ENCODE data around the gene MLPH. TPM values are rescaled to one million over a fixed set of nuclear protein-coding genes. Genes with fewer than 3 reads are reported as not detected.

MLPH gene
- polyA plus RNA-seq, 1 donor: 31.8 TPM

DNA sequence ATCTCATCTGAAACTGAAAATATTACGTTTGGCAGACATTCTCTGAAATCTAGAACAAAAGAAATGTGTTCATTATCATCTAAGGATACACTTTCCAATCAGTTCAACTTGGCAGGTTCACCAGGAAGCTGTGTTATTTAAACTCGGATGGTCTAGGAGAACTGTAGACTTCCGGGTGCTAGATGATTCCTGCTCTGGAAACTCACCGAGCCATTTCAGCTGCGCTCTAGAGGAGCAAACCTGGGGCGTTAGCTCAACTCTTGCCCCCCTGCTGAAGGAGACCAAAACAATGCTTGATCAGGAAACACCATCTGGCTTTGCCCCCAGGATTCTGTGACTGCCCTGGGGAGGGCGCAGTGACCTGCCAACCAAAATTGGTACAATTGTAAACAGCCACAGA, 22.9 kb downstream of the MLPH start:
- no peak for DNase-seq
- Histone ChIP-seq H3K4me1 (ENCODE audit: control insufficient read depth, insufficient read depth, low read length) (peaks cover 11% of the 10 kb centered on the region), H3K36me3 (ENCODE audit: control insufficient read depth, insufficient read depth, low read length) (no peaks in the 10 kb centered on the region), H3K9me3 (ENCODE audit: control insufficient read depth, low read depth, low read length) (no peaks in the 10 kb centered on the region), H3K4me3 (ENCODE audit: low read length) (no peak overlapping the region), H3K27me3 (ENCODE audit: control insufficient read depth, insufficient read depth, low read length) (no peaks in the 10 kb centered on the region), H3K27ac (ENCODE audit: low read length) (no peak overlapping the region)
- no CpG with 5 or more reads among the region's 7 CpGs for WGBS (ENCODE audit: insufficient coverage, low lambda C conversion rate)

- H3K9me3 ChIP-seq (ENCODE audit: control insufficient read depth, low read depth, low read length): no peaks in the 10 kb centered on the region
- no peaks in the 10 kb centered on the region for H3K27me3 ChIP-seq (ENCODE audit: control insufficient read depth, insufficient read depth, low read length)
- WGBS (ENCODE audit: insufficient coverage, low lambda C conversion rate): no CpG with 5 or more reads among the region's 21 CpGs
- no peaks in the 10 kb centered on the region for H3K36me3 ChIP-seq (ENCODE audit: control insufficient read depth, insufficient read depth, low read length)
- H3K27ac ChIP-seq (ENCODE audit: low read length): no peak overlapping the region
- no peak for DNase-seq
- peaks cover 11% of the 10 kb centered on the region for H3K4me1 ChIP-seq (ENCODE audit: control insufficient read depth, insufficient read depth, low read length)
- H3K4me3 ChIP-seq (ENCODE audit: low read length): no peak overlapping the region
Measured at GRCh38 chr2:237510502-237511217, 23.6 kb downstream of the MLPH start.

DNA sequence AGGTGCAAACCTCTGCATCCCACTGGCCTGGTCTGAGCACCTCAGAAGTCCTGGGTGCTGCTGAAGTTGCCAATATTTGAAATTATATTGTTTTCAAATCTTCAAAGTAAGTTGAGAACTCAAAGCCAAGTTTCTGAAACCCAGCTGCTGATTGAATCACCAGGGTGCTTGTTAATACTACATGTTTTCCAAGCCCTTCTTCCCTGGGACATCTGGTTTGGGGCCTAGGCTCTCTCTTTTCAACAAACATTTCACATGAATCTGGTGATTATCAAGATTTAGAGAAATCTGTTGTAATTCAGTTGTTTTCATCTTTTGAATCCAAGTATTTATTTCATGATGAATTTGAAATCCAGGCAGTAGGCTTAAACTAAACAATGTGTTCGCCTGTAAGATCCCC, 24.4 kb downstream of the MLPH start:
- peaks cover 11% of the 10 kb centered on the region for H3K4me1 ChIP-seq (ENCODE audit: control insufficient read depth, insufficient read depth, low read length)
- WGBS (ENCODE audit: insufficient coverage, low lambda C conversion rate): no CpG with 5 or more reads among the region's 1 CpG
- no peak for DNase-seq
- H3K4me3 ChIP-seq (ENCODE audit: low read length): no peak overlapping the region
- no peaks in the 10 kb centered on the region for H3K36me3 ChIP-seq (ENCODE audit: control insufficient read depth, insufficient read depth, low read length)
- H3K27me3 ChIP-seq (ENCODE audit: control insufficient read depth, insufficient read depth, low read length): no peaks in the 10 kb centered on the region
- H3K9me3 ChIP-seq (ENCODE audit: control insufficient read depth, low read depth, low read length): no peaks in the 10 kb centered on the region
- H3K27ac ChIP-seq (ENCODE audit: low read length): no peak overlapping the region

DNA sequence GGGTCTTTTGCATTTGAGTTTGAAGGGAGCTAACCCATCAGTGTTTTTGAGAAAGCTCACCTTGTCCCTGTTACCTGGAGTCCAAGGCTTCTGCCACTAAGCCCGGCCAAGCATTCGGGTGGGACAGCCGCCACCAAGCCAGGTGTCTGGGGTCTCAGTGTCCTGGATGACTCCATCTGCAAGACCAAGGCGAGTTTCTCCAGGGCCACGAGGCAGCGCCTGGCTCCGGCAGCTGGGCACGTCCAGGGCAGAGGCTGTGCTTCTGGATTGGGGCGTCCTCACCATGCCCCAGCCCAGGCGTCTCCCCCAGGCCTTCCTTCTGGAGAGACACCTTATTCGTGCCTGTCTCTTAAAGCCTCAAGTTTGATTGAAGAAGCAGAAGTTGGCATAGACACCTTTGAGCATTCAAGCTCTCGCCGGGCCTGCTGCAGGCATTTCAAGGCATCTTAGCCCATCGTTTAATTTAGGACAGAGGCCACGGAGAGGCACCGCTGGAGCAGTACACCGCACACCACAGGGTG, 24.9 kb downstream of the MLPH start:
- no peak for DNase-seq
- H3K4me3 ChIP-seq (ENCODE audit: low read length): no peak overlapping the region
- no peak overlapping the region for H3K27ac ChIP-seq (ENCODE audit: low read length)
- WGBS (ENCODE audit: insufficient coverage, low lambda C conversion rate): no CpG with 5 or more reads among the region's 17 CpGs
- peaks cover 10% of the 10 kb centered on the region for H3K4me1 ChIP-seq (ENCODE audit: control insufficient read depth, insufficient read depth, low read length)
- no peaks in the 10 kb centered on the region for H3K9me3 ChIP-seq (ENCODE audit: control insufficient read depth, low read depth, low read length)
- H3K27me3 ChIP-seq (ENCODE audit: control insufficient read depth, insufficient read depth, low read length): no peaks in the 10 kb centered on the region
- no peaks in the 10 kb centered on the region for H3K36me3 ChIP-seq (ENCODE audit: control insufficient read depth, insufficient read depth, low read length)

DNA sequence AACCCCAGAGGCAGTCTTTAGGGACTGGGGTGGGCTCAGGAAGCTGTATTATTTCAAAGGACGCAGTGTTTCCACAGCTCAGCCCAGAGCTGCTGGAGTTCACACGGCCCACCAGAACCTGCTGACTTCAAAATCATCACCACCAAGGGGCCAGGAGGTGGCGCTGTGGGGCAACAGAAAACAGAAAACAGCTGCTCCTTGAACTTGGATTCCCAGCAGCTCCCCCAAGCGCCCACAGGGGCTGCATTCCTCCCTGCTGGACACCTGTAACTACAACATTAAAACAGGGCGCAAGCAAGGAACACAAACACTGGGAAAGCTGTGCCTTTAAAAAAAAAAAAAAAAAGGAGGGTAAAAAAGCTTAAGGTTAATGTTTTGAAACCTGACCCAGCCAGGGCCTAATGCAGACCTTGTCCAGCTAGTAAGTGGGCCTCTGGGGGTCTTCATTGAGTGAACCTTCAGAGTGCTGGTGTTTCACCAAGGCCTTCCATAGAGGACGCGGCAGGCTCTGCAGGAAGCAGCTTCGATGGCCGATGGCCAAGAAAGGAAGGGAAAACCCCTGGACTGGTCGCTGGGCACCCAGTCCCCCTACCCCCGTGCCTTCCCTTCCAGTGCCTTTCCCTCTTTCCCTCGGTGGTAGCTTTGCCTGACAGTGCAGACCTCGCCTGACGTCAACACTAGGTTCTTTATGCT, 25.9 kb downstream of the MLPH start:
- peaks cover 6% of the 10 kb centered on the region for H3K9me3 ChIP-seq (ENCODE audit: control insufficient read depth, low read depth, low read length)
- H3K4me3 ChIP-seq (ENCODE audit: low read length): no peak overlapping the region
- no peaks in the 10 kb centered on the region for H3K27me3 ChIP-seq (ENCODE audit: control insufficient read depth, insufficient read depth, low read length)
- no peaks in the 10 kb centered on the region for H3K36me3 ChIP-seq (ENCODE audit: control insufficient read depth, insufficient read depth, low read length)
- 89% methylated on average over 3 of the region's 14 CpGs for WGBS (ENCODE audit: insufficient coverage, low lambda C conversion rate)
- peak; percentile 84 to 86 for DNase-seq
- no peak overlapping the region for H3K27ac ChIP-seq (ENCODE audit: low read length)
- H3K4me1 ChIP-seq (ENCODE audit: control insufficient read depth, insufficient read depth, low read length): peaks cover under 1% of the 10 kb centered on the region

GRCh38 chr2:237513693-237514092, 26.6 kb downstream of the MLPH start:
- peaks cover 7% of the 10 kb centered on the region for H3K9me3 ChIP-seq (ENCODE audit: control insufficient read depth, low read depth, low read length)
- no peaks in the 10 kb centered on the region for H3K4me1 ChIP-seq (ENCODE audit: control insufficient read depth, insufficient read depth, low read length)
- no peak for DNase-seq
- no peak overlapping the region for H3K27ac ChIP-seq (ENCODE audit: low read length)
- WGBS (ENCODE audit: insufficient coverage, low lambda C conversion rate): no CpG with 5 or more reads among the region's 9 CpGs
- H3K27me3 ChIP-seq (ENCODE audit: control insufficient read depth, insufficient read depth, low read length): peaks cover under 1% of the 10 kb centered on the region
- no peaks in the 10 kb centered on the region for H3K36me3 ChIP-seq (ENCODE audit: control insufficient read depth, insufficient read depth, low read length)
- H3K4me3 ChIP-seq (ENCODE audit: low read length): no peak overlapping the region

DNA sequence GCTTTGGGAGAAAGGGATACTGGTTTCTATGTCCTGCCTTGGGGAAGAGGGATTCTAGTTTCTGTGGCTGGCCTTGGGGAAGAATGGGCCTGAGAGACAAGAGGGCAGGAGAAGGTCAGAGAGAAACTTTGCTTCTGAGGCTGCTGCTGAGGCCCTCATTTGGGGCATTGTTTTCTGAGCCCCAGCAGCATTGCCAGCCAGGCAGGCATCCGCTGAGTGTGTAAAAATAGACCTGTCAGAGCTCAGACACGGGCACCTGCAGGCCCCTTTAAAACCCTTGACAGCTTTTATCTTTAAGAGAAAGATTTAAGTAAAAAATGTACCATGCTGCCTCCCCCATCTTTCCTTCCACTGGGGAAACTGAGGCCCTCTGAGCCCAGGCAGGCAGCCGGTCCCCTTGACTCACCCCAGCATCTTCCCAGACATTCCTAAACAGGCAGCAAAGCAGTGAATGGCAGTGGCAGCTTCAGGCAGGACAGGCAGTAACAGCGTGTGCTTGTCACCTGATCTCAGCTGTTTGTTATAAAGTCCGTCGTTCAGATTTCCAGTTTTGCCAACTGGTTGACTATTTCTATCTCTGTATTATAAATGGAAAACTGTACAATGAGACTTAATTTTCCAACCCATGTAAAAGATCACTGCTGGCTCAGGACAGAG, 27.6 kb downstream of the MLPH start:
- H3K4me3 ChIP-seq (ENCODE audit: low read length): no peak overlapping the region
- no peaks in the 10 kb centered on the region for H3K36me3 ChIP-seq (ENCODE audit: control insufficient read depth, insufficient read depth, low read length)
- peaks cover 4% of the 10 kb centered on the region for H3K4me1 ChIP-seq (ENCODE audit: control insufficient read depth, insufficient read depth, low read length)
- H3K9me3 ChIP-seq (ENCODE audit: control insufficient read depth, low read depth, low read length): peaks cover 7% of the 10 kb centered on the region
- H3K27me3 ChIP-seq (ENCODE audit: control insufficient read depth, insufficient read depth, low read length): peaks cover 2% of the 10 kb centered on the region
- peak; percentile 27 to 41 for DNase-seq
- no CpG with 5 or more reads among the region's 6 CpGs for WGBS (ENCODE audit: insufficient coverage, low lambda C conversion rate)
- H3K27ac ChIP-seq (ENCODE audit: low read length): no peak overlapping the region

- Histone ChIP-seq H3K27me3 (ENCODE audit: control insufficient read depth, insufficient read depth, low read length) (peaks cover 2% of the 10 kb centered on the region), H3K9me3 (ENCODE audit: control insufficient read depth, low read depth, low read length) (peaks cover 7% of the 10 kb centered on the region), H3K36me3 (ENCODE audit: control insufficient read depth, insufficient read depth, low read length) (no peaks in the 10 kb centered on the region), H3K4me3 (ENCODE audit: low read length) (no peak overlapping the region), H3K4me1 (ENCODE audit: control insufficient read depth, insufficient read depth, low read length) (peaks cover 9% of the 10 kb centered on the region), H3K27ac (ENCODE audit: low read length) (no peak overlapping the region)
- DNase-seq: no peak
- no CpG with 5 or more reads among the region's 16 CpGs for WGBS (ENCODE audit: insufficient coverage, low lambda C conversion rate)
Measured at GRCh38 chr2:237515166-237515565, 28.1 kb downstream of the MLPH start.

DNA sequence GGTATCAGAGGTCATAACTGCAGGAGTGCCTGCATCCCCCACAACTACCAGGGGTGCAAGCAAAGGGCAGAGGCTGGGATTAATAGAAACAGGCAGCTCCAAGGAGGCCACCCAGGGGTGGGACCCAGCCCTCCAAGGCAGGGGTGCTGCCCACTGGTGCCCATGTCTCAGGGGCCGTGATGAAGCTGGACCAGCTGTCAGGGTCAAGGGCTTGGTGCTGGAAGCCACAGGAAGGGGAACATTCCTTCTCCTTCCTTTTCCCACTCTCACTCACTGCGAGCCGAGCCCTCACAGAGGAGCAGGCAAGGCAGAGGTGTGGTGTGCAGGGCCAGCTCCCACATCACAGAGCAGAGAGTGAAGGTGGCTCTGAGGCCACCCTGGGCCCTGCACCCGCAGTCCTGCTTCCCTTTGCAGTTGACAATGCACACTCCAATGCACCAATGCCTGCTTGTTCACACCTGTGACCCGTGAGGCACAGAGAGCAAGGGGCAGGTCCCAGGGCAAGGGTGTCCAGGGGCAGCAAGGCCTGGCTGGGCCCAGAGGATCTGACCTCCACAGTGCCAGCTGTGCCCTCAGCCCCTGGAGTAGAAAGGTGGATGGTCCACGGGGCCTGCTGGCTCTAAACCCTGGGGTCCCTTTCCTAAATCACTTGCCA, 28.7 kb downstream of the MLPH start:
- WGBS (ENCODE audit: insufficient coverage, low lambda C conversion rate): no CpG with 5 or more reads among the region's 6 CpGs
- no peak for DNase-seq
- Histone ChIP-seq H3K9me3 (ENCODE audit: control insufficient read depth, low read depth, low read length) (peaks cover 7% of the 10 kb centered on the region), H3K4me1 (ENCODE audit: control insufficient read depth, insufficient read depth, low read length) (peaks cover 10% of the 10 kb centered on the region), H3K4me3 (ENCODE audit: low read length) (no peak overlapping the region), H3K27ac (ENCODE audit: low read length) (no peak overlapping the region), H3K36me3 (ENCODE audit: control insufficient read depth, insufficient read depth, low read length) (no peaks in the 10 kb centered on the region), H3K27me3 (ENCODE audit: control insufficient read depth, insufficient read depth, low read length) (peaks cover 2% of the 10 kb centered on the region)

DNA sequence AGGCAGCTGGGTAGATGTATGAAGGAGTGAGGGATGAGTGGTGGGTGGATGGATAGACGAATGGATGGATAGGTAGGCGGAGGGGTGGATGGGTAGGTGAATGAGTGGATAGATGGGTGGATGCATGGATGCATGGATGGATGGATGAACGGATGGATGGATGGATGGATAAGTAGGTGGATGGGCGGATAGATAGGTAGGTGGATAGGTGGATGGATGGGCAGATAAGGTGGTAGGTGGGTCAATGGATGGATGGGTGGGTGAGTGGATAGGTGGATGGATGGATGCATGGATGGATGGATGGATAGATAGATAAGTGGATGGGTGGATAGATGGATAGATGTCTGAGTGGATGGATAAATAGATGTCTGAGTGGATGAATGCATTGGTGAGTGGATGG, 30.1 kb downstream of the MLPH start:
- peaks cover 10% of the 10 kb centered on the region for H3K4me1 ChIP-seq (ENCODE audit: control insufficient read depth, insufficient read depth, low read length)
- DNase-seq: no peak
- peaks cover 2% of the 10 kb centered on the region for H3K27me3 ChIP-seq (ENCODE audit: control insufficient read depth, insufficient read depth, low read length)
- WGBS (ENCODE audit: insufficient coverage, low lambda C conversion rate): 98% methylated on average over 4 of the region's 4 CpGs
- H3K9me3 ChIP-seq (ENCODE audit: control insufficient read depth, low read depth, low read length): peaks cover 7% of the 10 kb centered on the region
- no peaks in the 10 kb centered on the region for H3K36me3 ChIP-seq (ENCODE audit: control insufficient read depth, insufficient read depth, low read length)
- no peak overlapping the region for H3K4me3 ChIP-seq (ENCODE audit: low read length)
- no peak overlapping the region for H3K27ac ChIP-seq (ENCODE audit: low read length)
